H7 (cell line): ENCODE measurements around the gene IGF1R. TPM values are rescaled to one million over a fixed set of nuclear protein-coding genes. Genes with fewer than 3 reads are reported as not detected.

Experiments used
- DNase-seq: peaks from one replicate; pipeline ENCODE4 v3.0.0; 2012
- H3K27me3 ChIP-seq: 2 replicates; pipeline ENCODE4 v1.6.0; 2011; ENCODE audit warnings: mild to moderate bottlenecking, low read length; ENCODE audit not compliant: control insufficient read depth, insufficient read depth
- H3K36me3 ChIP-seq: replicated peaks from 2 replicates; pipeline ENCODE4 v1.5.1; 2011; ENCODE audit warnings: low read length; ENCODE audit not compliant: control insufficient read depth, insufficient read depth
- H3K4me3 ChIP-seq: 2 replicates; pipeline ENCODE4 v1.5.1; 2011; ENCODE audit warnings: low read depth, mild to moderate bottlenecking, control low read depth, low read length, moderate library complexity; ENCODE audit not compliant: insufficient read depth
- total RNA-seq: library from RNA; depleted of rRNA; stranded (reverse); fragments of >200 nt; shearing (Covaris generic); gene quantifications from 2 replicates; pipeline ENCODE4 v1.2.3, GENCODE V29; 2014

The IGF1R gene
- total RNA-seq, 1 experiment from 2014 or later = 33.0 TPM

GRCh38 chr15:98938799-98939198, 290.5 kb downstream of the IGF1R start:
- peaks cover 37% of the 10 kb centered on the region for H3K36me3 ChIP-seq

GRCh38 chr15:98939311-98940080, 291.2 kb downstream of the IGF1R start:
- no peaks in the 10 kb centered on the region for H3K27me3 ChIP-seq
- no peak for DNase-seq
- H3K4me3 ChIP-seq = no peak overlapping the region
- peaks cover 41% of the 10 kb centered on the region for H3K36me3 ChIP-seq

More at GRCh38 chr15:98938799-98939198, 290.5 kb downstream of the IGF1R start:
- H3K4me3 ChIP-seq = no peak overlapping the region
- no peak for DNase-seq
- no peaks in the 10 kb centered on the region for H3K27me3 ChIP-seq

GRCh38 chr15:98941595-98942255, 293.4 kb downstream of the IGF1R start:
- no peak overlapping the region for H3K4me3 ChIP-seq
- no peaks in the 10 kb centered on the region for H3K27me3 ChIP-seq
- DNase-seq = no peak
- peaks cover 39% of the 10 kb centered on the region for H3K36me3 ChIP-seq

GRCh38 chr15:98942431-98942830, 294.1 kb downstream of the IGF1R start:
- no peak for DNase-seq
- Histone ChIP-seq H3K4me3 (no peak overlapping the region), H3K36me3 (peaks cover 39% of the 10 kb centered on the region), H3K27me3 (no peaks in the 10 kb centered on the region)

GRCh38 chr15:98943051-98943508, 294.7 kb downstream of the IGF1R start:
- H3K36me3 ChIP-seq = peaks cover 36% of the 10 kb centered on the region
- H3K4me3 ChIP-seq = no peak overlapping the region
- no peak for DNase-seq
- no peaks in the 10 kb centered on the region for H3K27me3 ChIP-seq

GRCh38 chr15:98943601-98944151, 295.3 kb downstream of the IGF1R start:
- no peak for DNase-seq
- peaks cover 41% of the 10 kb centered on the region for H3K36me3 ChIP-seq
- no peaks in the 10 kb centered on the region for H3K27me3 ChIP-seq
- no peak overlapping the region for H3K4me3 ChIP-seq

GRCh38 chr15:98946301-98947255, 298.2 kb downstream of the IGF1R start:
- no peaks in the 10 kb centered on the region for H3K27me3 ChIP-seq
- DNase-seq = peak; percentile 32
- no peak overlapping the region for H3K4me3 ChIP-seq
- H3K36me3 ChIP-seq = peaks cover 52% of the 10 kb centered on the region

- Histone ChIP-seq H3K4me3 (no peak overlapping the region), H3K36me3 (peaks cover 51% of the 10 kb centered on the region), H3K27me3 (no peaks in the 10 kb centered on the region)
- no peak for DNase-seq
These were observed 300.1 kb downstream of the IGF1R start for GRCh38 chr15:98948456-98948855.

GRCh38 chr15:98948941-98949340, 300.6 kb downstream of the IGF1R start:
- no peak overlapping the region for H3K4me3 ChIP-seq
- H3K27me3 ChIP-seq = no peaks in the 10 kb centered on the region
- DNase-seq = no peak
- H3K36me3 ChIP-seq = peaks cover 52% of the 10 kb centered on the region

GRCh38 chr15:98949624-98950023, 301.3 kb downstream of the IGF1R start:
- no peaks in the 10 kb centered on the region for H3K27me3 ChIP-seq
- no peak overlapping the region for H3K4me3 ChIP-seq
- no peak for DNase-seq
- H3K36me3 ChIP-seq = peaks cover 49% of the 10 kb centered on the region

GRCh38 chr15:98950248-98950647, 301.9 kb downstream of the IGF1R start:
- H3K36me3 ChIP-seq = peaks cover 50% of the 10 kb centered on the region

GRCh38 chr15:98951004-98951403, 302.7 kb downstream of the IGF1R start:
- Histone ChIP-seq H3K4me3 (no peak overlapping the region), H3K36me3 (peaks cover 46% of the 10 kb centered on the region), H3K27me3 (no peaks in the 10 kb centered on the region)
- DNase-seq = no peak

More at GRCh38 chr15:98950248-98950647, 301.9 kb downstream of the IGF1R start:
- Histone ChIP-seq H3K27me3 (no peaks in the 10 kb centered on the region), H3K4me3 (no peak overlapping the region)
- no peak for DNase-seq

GRCh38 chr15:98951493-98952320, 303.4 kb downstream of the IGF1R start:
- no peak for DNase-seq
- Histone ChIP-seq H3K36me3 (peaks cover 47% of the 10 kb centered on the region), H3K27me3 (no peaks in the 10 kb centered on the region), H3K4me3 (no peak overlapping the region)
